HEK293 (cell line): ENCODE measurements around the gene CAPS.

Source experiments
- CTCF ChIP-seq: fragments of 450-650 bp; formaldehyde crosslinking; IDR thresholded peaks from 2 replicates; pipeline ENCODE4 v1.5.1; 2016; ENCODE audit warnings: missing biosample characterization, missing genetic modification characterization
- WT1 ChIP-seq: fragments of 450-650 bp; formaldehyde crosslinking; IDR thresholded peaks from 2 replicates; pipeline ENCODE4 v1.5.1; 2016; ENCODE audit warnings: missing biosample characterization, missing genetic modification characterization
- ZNF121 ChIP-seq: fragments of 450-650 bp; formaldehyde crosslinking; IDR thresholded peaks from 2 replicates; pipeline ENCODE4 v1.5.1; 2016; ENCODE audit warnings: missing biosample characterization, missing genetic modification characterization
- ZNF513 ChIP-seq: fragments of 450-650 bp; IDR thresholded peaks from 2 replicates; pipeline ENCODE4 v1.5.1; 2018; ENCODE audit warnings: missing biosample characterization, missing genetic modification characterization
- ZNF639 ChIP-seq: fragments of 450-650 bp; formaldehyde crosslinking; IDR thresholded peaks from 2 replicates; pipeline ENCODE4 v1.5.1; 2016; ENCODE audit warnings: missing biosample characterization, missing genetic modification characterization
- ZNF660 ChIP-seq: fragments of 450-650 bp; IDR thresholded peaks from 2 replicates; pipeline ENCODE4 v1.5.1; 2018; ENCODE audit warnings: missing biosample characterization, mild to moderate bottlenecking, missing genetic modification characterization
- TF ChIP-seq, protein P1 (sequence below): fragments of 450-650 bp; formaldehyde crosslinking; IDR thresholded peaks from 2 replicates; pipeline ENCODE4 v1.5.1; 2016; ENCODE audit warnings: missing biosample characterization, missing genetic modification characterization
- TF ChIP-seq, protein P2 (sequence below): fragments of 450-650 bp; formaldehyde crosslinking; optimal IDR thresholded peaks from 2 replicates; pipeline ENCODE3; 2016; ENCODE audit warnings: missing biosample characterization, mild to moderate bottlenecking, missing genetic modification characterization

- TF ChIP-seq ZNF121 (tag by site-specific recombination) (no peak), CTCF (tag by site-specific recombination) (no peak), ZNF639 (tag by site-specific recombination) (no peak), ZNF660 (no peak), WT1 (tag by site-specific recombination) (no peak), ZNF513 (tag by site-specific recombination) (no peak)
- TF ChIP-seq, protein P1, sequence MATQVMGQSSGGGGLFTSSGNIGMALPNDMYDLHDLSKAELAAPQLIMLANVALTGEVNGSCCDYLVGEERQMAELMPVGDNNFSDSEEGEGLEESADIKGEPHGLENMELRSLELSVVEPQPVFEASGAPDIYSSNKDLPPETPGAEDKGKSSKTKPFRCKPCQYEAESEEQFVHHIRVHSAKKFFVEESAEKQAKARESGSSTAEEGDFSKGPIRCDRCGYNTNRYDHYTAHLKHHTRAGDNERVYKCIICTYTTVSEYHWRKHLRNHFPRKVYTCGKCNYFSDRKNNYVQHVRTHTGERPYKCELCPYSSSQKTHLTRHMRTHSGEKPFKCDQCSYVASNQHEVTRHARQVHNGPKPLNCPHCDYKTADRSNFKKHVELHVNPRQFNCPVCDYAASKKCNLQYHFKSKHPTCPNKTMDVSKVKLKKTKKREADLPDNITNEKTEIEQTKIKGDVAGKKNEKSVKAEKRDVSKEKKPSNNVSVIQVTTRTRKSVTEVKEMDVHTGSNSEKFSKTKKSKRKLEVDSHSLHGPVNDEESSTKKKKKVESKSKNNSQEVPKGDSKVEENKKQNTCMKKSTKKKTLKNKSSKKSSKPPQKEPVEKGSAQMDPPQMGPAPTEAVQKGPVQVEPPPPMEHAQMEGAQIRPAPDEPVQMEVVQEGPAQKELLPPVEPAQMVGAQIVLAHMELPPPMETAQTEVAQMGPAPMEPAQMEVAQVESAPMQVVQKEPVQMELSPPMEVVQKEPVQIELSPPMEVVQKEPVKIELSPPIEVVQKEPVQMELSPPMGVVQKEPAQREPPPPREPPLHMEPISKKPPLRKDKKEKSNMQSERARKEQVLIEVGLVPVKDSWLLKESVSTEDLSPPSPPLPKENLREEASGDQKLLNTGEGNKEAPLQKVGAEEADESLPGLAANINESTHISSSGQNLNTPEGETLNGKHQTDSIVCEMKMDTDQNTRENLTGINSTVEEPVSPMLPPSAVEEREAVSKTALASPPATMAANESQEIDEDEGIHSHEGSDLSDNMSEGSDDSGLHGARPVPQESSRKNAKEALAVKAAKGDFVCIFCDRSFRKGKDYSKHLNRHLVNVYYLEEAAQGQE = no peak
- TF ChIP-seq, protein P2, sequence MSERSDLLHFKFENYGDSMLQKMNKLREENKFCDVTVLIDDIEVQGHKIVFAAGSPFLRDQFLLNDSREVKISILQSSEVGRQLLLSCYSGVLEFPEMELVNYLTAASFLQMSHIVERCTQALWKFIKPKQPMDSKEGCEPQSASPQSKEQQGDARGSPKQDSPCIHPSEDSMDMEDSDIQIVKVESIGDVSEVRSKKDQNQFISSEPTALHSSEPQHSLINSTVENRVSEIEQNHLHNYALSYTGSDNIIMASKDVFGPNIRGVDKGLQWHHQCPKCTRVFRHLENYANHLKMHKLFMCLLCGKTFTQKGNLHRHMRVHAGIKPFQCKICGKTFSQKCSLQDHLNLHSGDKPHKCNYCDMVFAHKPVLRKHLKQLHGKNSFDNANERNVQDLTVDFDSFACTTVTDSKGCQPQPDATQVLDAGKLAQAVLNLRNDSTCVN = no peak
These were observed 1.1 kb downstream of the CAPS start for GRCh38 chr19:5914946-5915781.
